NCI-H187 treated with DMSO at 0.1 percent for 48 hours (cell line): Measurements from ENCODE around the gene TNFAIP8L3.
"Not testable (repeated sequence)": the region's sequence is repeated elsewhere in the genome, so short reads cannot be mapped to it uniquely, and the experiment has no call there.

Experiments used
- DNase-seq: peaks from one replicate; lab custom pipeline; 2025; lab: John Stamatoyannopoulos, UW

Gene TNFAIP8L3

GRCh38 chr15:51060030-51060673 lies 34.6 kb downstream of the TNFAIP8L3 start:
- no peak for DNase-seq

DNA sequence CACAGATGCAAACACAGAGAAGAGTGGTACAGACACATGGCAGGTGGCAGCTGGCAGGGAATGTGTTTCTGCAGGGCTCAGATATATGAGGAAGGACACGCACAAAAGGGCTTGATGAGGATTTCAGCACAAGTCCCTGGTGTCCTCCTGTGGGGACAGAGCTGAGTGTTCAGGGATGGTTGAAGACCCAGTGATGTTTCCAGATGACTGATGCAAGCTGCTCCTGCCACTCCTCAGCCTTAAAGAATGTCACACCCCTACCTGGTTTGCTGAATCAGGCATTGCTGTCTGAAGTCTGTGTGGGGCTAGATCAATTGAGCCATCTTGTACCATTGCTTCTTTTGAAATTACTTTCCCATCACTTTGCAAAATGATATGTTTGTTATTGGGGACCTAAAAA lies 40.2 kb downstream of the TNFAIP8L3 start:
- no peak for DNase-seq

DNA sequence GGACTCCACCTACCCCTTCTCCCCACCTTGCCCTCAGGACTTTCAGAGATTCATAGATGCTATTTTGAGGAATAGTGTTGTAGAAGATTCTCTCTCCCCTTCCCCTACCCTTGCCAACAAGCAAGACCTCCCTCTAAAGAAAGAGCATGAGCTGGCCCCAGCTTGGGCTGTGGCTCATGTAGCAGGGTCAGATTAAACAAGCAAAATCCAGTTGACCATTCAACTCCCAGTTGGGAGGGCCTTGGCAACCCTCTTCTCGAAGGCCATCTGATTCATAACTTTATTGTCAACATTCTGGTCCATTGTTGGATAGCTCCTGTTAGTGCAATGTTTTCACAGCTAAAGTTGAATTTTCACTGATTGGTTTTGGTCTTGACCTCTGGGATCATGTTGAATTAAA lies 41.1 kb downstream of the TNFAIP8L3 start:
- DNase-seq: no peak

GRCh38 chr15:51051776-51052175 lies 42.9 kb downstream of the TNFAIP8L3 start:
- no peak for DNase-seq

GRCh38 chr15:51049081-51049480 lies 45.6 kb downstream of the TNFAIP8L3 start:
- no peak for DNase-seq

- no peak for DNase-seq
Observed at GRCh38 chr15:51048308-51048707, 46.4 kb downstream of the TNFAIP8L3 start.

GRCh38 chr15:51046799-51047449 lies 47.8 kb downstream of the TNFAIP8L3 start:
- DNase-seq: no peak

DNA sequence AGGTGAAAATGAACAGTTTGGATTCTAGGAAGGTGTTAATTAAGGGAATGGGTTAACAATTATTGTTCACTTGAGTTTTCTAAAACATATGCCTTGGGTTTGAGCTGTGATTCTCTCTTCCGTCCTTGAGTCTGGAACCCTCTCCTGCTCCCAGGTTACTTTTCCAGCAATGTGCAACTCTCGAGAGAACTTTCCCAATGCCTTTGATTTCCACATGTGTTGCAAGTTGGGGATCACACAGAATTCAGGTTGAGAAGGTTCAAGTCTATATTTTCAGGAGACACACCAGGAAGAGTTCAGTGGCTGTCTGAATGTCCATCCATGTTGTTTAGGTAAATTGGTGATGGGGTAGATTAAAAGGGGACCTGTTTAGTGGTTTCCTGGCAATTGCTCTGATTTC lies 48.7 kb downstream of the TNFAIP8L3 start:
- DNase-seq: no peak

GRCh38 chr15:51044037-51044727 lies 50.5 kb downstream of the TNFAIP8L3 start:
- DNase-seq: no peak

- DNase-seq: no peak
Observed at GRCh38 chr15:51038974-51039319, 55.8 kb downstream of the TNFAIP8L3 start.

DNA sequence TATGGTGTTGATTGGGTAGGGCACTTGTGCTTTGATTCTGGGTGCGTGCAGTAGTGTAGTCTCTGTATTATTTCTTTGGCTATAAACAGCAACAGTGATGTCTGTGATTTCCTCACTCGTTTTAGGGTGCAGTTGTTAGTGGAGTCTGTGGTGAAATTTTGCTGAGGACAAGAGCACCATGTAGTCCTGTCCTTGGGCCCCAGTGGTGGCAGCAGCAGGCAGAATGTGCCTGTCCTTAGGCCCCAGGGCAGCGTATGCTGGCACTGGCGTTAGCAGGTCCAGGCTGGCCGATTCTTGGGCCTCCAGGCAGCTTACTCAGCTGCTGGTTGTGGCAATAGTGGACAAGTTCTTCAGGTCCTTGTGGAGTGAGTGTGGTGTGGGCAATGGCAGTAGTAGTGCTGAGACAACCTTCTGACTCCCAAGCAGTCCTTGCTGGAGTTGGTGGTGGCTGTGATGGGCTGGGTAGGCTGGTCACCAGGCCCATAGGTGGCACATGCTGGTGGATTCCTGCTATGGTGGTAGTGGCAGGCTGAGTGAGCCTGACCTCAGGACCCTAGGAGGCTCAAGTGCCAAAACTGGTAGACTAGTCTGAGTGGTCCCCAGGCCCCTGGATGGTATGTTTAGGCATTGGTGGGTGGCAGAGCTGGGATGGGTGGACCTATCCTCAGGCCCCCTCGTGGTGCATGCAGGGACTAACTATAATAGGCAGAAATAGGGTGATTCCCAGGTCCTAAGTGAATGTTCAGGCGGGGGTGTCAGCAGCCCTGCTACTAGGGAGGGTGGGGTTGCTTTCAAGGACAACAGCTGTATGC lies 56.3 kb downstream of the TNFAIP8L3 start:
- no peak for DNase-seq

GRCh38 chr15:51037474-51037873 lies 57.2 kb downstream of the TNFAIP8L3 start:
- DNase-seq: not testable (repeated sequence)

GRCh38 chr15:51030649-51031316 lies 63.9 kb downstream of the TNFAIP8L3 start:
- no peak for DNase-seq

DNA sequence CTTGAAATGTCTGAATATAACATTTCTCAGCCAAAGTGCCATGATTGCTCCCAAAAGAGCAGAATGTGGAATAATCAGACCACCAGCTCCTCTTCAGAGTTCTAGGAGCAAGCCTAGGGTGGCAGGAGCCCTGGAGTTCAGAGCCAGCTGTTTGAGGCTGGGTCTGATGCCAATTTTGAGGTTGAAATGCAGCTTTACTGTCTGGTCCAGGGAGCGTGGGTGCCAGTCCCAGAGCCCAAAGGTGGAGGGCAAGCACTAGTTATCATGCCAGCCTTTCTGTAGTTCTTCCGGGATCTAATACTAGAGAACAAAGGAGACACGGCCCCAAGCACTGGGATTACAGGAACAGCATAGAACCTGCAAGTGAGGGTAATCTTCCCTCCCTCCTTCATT lies 69.3 kb downstream of the TNFAIP8L3 start:
- no peak for DNase-seq

DNA sequence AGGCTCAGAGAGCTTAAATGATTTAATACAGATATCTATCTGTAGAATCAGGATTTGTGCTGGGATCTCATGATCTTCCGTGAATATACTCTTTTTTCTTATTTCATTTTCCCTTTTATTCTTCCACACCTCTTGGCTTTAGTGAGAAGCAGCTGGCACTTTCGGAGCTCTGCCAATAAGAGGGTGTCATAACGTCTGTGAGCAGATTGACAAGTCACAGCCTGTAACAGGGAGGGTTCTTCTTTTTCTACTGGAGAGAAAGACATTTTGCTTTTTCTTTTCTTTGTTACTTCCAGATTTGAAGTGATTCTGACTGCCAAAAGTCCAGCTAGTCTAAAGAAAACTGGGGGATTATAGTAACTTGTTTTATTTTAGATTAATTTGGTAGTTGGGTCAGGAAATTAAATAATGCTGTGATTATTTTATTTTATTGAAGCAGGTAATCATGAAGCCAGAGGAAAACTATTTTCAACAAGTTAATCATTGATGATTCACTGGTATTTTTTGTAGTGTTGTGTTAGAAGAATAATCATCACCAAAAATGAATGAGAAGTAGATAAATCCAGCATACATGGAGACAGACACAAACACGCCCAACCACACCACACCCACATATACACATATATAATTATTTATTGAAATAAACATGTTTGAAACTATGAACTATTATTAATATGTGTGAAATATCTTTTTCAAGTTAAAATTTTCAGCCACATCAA lies 69.8 kb downstream of the TNFAIP8L3 start:
- DNase-seq: no peak

DNA sequence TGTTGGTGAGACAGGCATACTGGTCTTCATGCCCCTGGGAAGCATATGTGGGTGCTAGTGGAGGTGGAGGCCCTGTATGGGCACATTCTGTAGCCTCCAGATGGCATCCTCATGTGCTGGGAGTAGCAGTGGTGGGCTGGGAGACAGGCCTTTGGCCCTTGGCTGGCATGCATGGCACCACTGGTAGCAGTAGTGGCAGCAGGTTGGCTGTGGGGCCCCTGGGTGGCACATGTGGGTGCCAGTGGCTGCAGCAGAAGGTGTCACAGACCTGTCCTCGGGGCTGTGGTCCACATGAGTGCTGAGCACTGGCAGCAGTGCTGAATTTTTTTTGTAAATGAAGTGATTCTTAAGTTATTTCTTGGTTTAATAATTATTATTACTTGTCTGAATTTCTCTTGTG lies 71.2 kb downstream of the TNFAIP8L3 start:
- DNase-seq: no peak

DNA sequence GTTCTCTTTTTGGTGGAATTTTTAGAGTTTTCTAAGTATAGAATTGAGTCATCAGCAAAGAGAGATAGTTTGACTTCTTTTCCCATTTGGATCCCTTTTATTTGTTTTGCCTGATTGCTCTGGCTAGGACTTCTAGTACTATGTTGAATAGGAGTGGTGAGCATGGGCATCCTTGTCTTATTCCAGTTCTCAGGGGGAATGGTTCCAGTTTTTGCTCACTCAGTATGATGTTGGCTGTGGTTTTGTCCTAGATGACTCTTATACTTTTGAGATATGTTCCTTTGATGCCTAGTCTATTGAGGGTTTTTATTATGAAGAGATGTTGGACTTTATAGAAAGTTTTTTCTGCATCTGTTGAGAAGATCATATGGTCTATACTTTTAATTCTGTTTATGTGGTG lies 72.5 kb downstream of the TNFAIP8L3 start:
- DNase-seq: no peak

DNA sequence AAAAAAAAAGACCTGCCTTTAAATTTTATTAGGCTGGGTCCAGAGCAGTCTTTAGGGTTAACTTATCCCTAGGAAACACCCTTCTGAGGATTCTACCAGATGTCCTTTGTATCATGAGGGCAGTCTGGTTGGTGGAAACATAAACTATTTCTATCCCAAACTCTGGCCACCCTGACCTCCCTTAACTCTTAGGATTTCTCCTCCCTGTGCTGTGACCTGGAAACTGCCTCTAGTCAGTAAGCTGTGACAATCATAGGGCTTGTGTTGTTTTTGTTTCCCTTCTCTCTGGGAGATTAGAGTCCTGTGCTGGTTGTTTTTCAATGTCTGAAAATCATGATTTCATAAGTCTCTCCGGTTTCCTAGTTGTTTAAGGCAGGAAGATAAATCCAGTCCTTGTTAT lies 78.1 kb downstream of the TNFAIP8L3 start:
- DNase-seq: no peak

DNA sequence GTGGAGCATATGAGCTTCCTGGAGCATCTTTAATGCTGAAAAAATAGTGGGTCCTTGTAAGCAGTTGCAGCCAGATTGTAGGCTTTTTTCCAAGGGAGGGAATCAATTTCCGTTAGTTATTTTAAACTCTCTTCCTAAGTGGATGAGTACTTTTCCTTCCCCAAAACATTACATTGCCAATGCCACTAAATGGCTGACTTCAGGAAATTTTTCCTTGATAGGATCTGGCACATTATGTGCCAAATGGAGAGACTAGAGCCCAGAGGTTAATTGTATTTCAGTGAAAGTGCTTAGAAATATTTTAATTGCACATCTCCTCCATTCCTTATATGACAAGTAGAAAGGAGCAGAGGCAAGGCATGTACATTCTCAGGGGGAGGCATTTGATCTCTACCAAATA lies 83.5 kb downstream of the TNFAIP8L3 start:
- no peak for DNase-seq

DNA sequence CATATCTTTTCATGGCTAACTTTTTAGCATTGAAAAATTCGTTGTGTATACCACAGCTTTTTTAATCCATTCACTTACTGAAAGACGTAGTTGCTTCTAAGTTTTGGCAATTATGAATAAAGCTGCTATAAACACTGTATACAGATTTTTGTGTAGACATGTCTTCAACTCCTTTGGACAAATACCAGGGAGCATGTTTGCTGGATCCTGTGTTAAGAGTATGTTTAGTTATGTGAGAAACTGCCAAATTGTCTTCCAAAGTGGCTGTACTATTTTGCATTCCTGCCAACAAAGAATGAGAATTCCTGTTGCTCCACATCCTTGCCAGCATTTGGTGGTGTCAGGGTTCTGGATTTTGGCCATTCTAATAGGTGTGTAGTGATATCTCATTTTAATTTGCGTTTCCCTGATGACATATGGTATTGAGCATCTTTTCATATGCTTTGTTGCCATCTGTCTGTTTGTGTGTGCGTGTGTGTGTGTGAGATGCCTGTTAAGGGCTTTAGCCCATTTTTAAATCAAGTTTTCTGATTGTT lies 87.5 kb downstream of the TNFAIP8L3 start:
- no peak for DNase-seq
